GM21528 (cell line): ENCODE measurements around the gene PLPP4.

Experiments
- ATAC-seq: cut with Tn5 transposase; IDR thresholded peaks from one replicate; pipeline ENCODE4 v1.9.1; 2021; ENCODE audit warnings: mild to moderate bottlenecking, moderate library complexity; ENCODE audit not compliant: unreplicated experiment, low FRiP score

The PLPP4 gene

GRCh38 chr10:120455606-120456005 is 1.4 kb upstream of the PLPP4 start:
- no peak for ATAC-seq

GRCh38 chr10:120456143-120456625 is 843 bp upstream of the PLPP4 start:
- peak; percentile 15 for ATAC-seq

GRCh38 chr10:120457431-120458172 is 575 bp downstream of the PLPP4 start:
- ATAC-seq, result no peak

- ATAC-seq, result no peak
These were observed 1.4 kb downstream of the PLPP4 start for GRCh38 chr10:120458432-120458831.

- no peak for ATAC-seq
These were observed 2.2 kb downstream of the PLPP4 start for GRCh38 chr10:120459185-120459584.

- no peak for ATAC-seq
These were observed 3.2 kb downstream of the PLPP4 start for GRCh38 chr10:120460186-120460585.

- ATAC-seq, result no peak
These were observed 3.7 kb downstream of the PLPP4 start for GRCh38 chr10:120460776-120461175.

GRCh38 chr10:120462018-120462682 is 5.1 kb downstream of the PLPP4 start:
- ATAC-seq, result no peak

- no peak for ATAC-seq
These were observed 8.1 kb downstream of the PLPP4 start for GRCh38 chr10:120465138-120465537.

- no peak for ATAC-seq
These were observed 9.0 kb downstream of the PLPP4 start for GRCh38 chr10:120466006-120466405.

GRCh38 chr10:120473593-120473992 is 16.6 kb downstream of the PLPP4 start:
- ATAC-seq, result peak; percentile 71

GRCh38 chr10:120474956-120475355 is 17.9 kb downstream of the PLPP4 start:
- no peak for ATAC-seq

GRCh38 chr10:120475844-120476791 is 19.1 kb downstream of the PLPP4 start:
- ATAC-seq, result no peak

GRCh38 chr10:120477021-120477742 is 20.2 kb downstream of the PLPP4 start:
- no peak for ATAC-seq

- no peak for ATAC-seq
These were observed 20.7 kb downstream of the PLPP4 start for GRCh38 chr10:120477743-120478141.

GRCh38 chr10:120478386-120478785 is 21.4 kb downstream of the PLPP4 start:
- no peak for ATAC-seq

GRCh38 chr10:120479506-120479905 is 22.5 kb downstream of the PLPP4 start:
- ATAC-seq, result no peak

GRCh38 chr10:120480065-120480600 is 23.1 kb downstream of the PLPP4 start:
- no peak for ATAC-seq

GRCh38 chr10:120480848-120481247 is 23.8 kb downstream of the PLPP4 start:
- ATAC-seq, result no peak

GRCh38 chr10:120483006-120483405 is 26.0 kb downstream of the PLPP4 start:
- no peak for ATAC-seq
